Thyroid gland (tissue), 4 donors: ENCODE results near the gene SEC14L5.

Experiments
- CTCF ChIP-seq, 6 experiments: fragments of 200-600 bp in 3 of 6; fragments of 450-650 bp in 3 of 6; sonication (generic) in 3 of 6; IDR thresholded peaks; one replicate each; pipeline ENCODE4 v1.5.1; 2016 to 2019; ENCODE audit warnings: antibody characterized with exemption in 6 of 6, mild to moderate bottlenecking in 2 of 6, inconsistent platforms in 1 of 6, moderate library complexity in 1 of 6
- POLR2A ChIP-seq, 2 donors: fragments of 450-650 bp; IDR thresholded peaks; one replicate each; pipeline ENCODE4 v1.6.1; 2017; ENCODE audit warnings: antibody characterized with exemption in 2 of 2, mild to moderate bottlenecking in 2 of 2, moderate library complexity in 1 of 2

- TF ChIP-seq POLR2A (IDR thresholded peaks at IDR 0.05) (no peak), CTCF (IDR thresholded peaks at IDR 0.05) (no peak)
These were observed 24.7 kb upstream of the SEC14L5 start for GRCh38 chr16:4933433-4933832.
